ENCODE results near the gene ATP13A3.
"Not testable (repeated sequence)": the region's sequence is repeated elsewhere in the genome, so short reads cannot be mapped to it uniquely, and the experiment has no call there.

Gene ATP13A3

DNA sequence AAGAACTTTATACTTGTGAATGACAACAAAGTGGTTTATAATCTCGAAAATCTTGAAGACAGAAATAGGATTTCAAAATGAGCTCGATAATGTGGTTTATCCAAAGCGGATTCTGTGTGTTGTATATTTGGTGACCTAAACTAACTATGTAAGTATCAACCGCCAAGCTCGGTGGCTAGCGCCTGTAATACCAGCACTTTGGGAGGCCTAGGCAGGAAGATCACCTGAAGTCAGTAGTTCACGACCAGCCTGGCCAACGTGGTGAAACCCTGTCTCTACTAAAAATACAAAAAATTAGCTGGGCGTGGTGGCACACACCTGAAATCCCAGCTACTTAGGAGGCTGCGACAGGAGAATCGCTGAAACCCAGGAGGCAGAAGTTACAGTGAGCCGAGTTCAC, 2.2 kb downstream of the ATP13A3 start:
- ChIA-PET CTCF (interaction anchor here (1.0 to 3.9 kb wide), 6 partner anchors 9 to 110 kb away, joined by 3 to 55 read pairs (median 4); no protein-coding TSS in a partner anchor), POLR2A (interaction anchor here (0.8 kb wide), 1 partner anchor 10 kb away, joined by 3 read pairs; no protein-coding TSS in a partner anchor)
- TF ChIP-seq CTCF (IDR thresholded peaks at IDR 0.05; ENCODE audit: control extremely low read depth, extremely low read depth, low read depth, missing control alignments), result no peak

GRCh38 chr3:194483850-194484249, 3.0 kb downstream of the ATP13A3 start:
- no peak for DNase-seq (ENCODE audit: extremely low spot score)
- ChIA-PET POLR2A (interaction anchor here (0.8 kb wide), 1 partner anchor 9 kb away, joined by 3 read pairs; no protein-coding TSS in a partner anchor), CTCF (interaction anchor here (1.1 to 3.9 kb wide), 7 partner anchors 8 to 110 kb away, joined by 3 to 55 read pairs (median 5); no protein-coding TSS in a partner anchor)
- TF ChIP-seq CTCF (IDR thresholded peaks at IDR 0.05; ENCODE audit: control extremely low read depth, extremely low read depth, low read depth, missing control alignments), result no peak

More for the DNA sequence above, 2.2 kb downstream of the ATP13A3 start:
- DNase-seq (ENCODE audit: extremely low spot score), result no peak

DNA sequence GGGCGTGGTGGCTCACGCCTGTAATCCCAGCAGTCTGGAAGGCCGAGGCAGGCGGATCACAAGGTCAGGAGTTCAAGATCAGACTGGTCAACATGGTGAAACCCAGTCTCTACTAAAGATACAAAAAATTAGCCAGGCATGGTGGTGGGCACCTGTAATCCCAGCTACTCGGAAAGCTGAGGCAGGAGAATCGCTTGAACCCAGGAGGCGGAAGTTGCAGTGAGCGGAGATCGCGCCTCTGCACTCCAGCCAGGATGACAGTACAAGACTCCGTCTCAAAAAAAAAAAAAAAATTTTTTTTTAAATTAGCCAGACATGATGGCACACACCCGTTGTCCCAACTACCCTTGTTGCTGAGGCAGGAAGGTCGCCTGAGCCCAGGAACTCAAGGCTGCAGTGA, 4.0 kb downstream of the ATP13A3 start:
- POLR2A ChIA-PET; DNase-seq (ENCODE audit: extremely low spot score): not testable (repeated sequence)
- CTCF ChIA-PET, result interaction anchor here (1.3 to 3.9 kb wide), 4 partner anchors 9 to 108 kb away, joined by 4 to 55 read pairs (median 7); no protein-coding TSS in a partner anchor

GRCh38 chr3:194482196-194482593, 4.6 kb downstream of the ATP13A3 start:
- ChIA-PET POLR2A (no interaction called here), CTCF (no interaction called here)
- TF ChIP-seq CTCF (IDR thresholded peaks at IDR 0.05; ENCODE audit: control extremely low read depth, extremely low read depth, low read depth, missing control alignments), result no peak
- DNase-seq (ENCODE audit: extremely low spot score), result no peak

GRCh38 chr3:194481525-194482195, 5.1 kb downstream of the ATP13A3 start:
- DNase-seq (ENCODE audit: extremely low spot score), result no peak
- CTCF ChIA-PET, result interaction anchor here (1.0 to 1.3 kb wide), 2 partner anchors 9 to 11 kb away, joined by 3 to 11 read pairs; no protein-coding TSS in a partner anchor
- no peak for TF ChIP-seq CTCF (IDR thresholded peaks at IDR 0.05; ENCODE audit: control extremely low read depth, extremely low read depth, low read depth, missing control alignments)
- POLR2A ChIA-PET, result interaction anchor here (0.5 kb wide), 1 partner anchor 716 kb away, joined by 3 read pairs; no protein-coding TSS in a partner anchor

DNA sequence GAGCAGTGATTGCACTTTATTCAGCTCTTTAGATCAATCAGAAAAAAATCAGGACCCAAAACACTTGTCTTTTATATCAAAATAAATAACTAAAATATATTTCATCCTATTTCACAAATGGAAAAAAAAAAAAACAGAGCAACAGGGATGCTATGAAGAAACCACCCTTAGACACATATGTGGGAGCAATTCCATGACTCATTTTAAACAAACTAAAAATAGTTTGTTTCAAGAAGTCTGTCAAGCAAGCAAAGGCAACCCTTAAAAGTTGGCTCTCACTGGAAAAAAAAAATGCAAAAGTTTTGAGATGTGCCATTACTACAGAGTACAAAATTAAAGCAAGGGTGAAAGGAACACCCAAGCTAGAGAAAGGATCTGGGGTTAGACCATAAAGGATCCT, 5.7 kb downstream of the ATP13A3 start:
- DNase-seq (ENCODE audit: extremely low spot score), result no peak
- ChIA-PET POLR2A (interaction anchor here (0.5 kb wide), 1 partner anchor 716 kb away, joined by 3 read pairs; no protein-coding TSS in a partner anchor), CTCF (interaction anchor here (1.0 to 1.3 kb wide), 2 partner anchors 9 to 11 kb away, joined by 3 to 11 read pairs; no protein-coding TSS in a partner anchor)
- TF ChIP-seq CTCF (IDR thresholded peaks at IDR 0.05; ENCODE audit: control extremely low read depth, extremely low read depth, low read depth, missing control alignments), result no peak

GRCh38 chr3:194476784-194477183, 10.0 kb downstream of the ATP13A3 start:
- TF ChIP-seq CTCF (IDR thresholded peaks at IDR 0.05; ENCODE audit: control extremely low read depth, extremely low read depth, low read depth, missing control alignments), result no peak
- ChIA-PET POLR2A (no interaction called here), CTCF (interaction anchor here (1.0 to 2.1 kb wide), 5 partner anchors 10 to 205 kb away, joined by 3 to 13 read pairs (median 5); no protein-coding TSS in a partner anchor)
- no peak for DNase-seq (ENCODE audit: extremely low spot score)
